ENCODE data around the gene MORN1.

The MORN1 gene

DNA sequence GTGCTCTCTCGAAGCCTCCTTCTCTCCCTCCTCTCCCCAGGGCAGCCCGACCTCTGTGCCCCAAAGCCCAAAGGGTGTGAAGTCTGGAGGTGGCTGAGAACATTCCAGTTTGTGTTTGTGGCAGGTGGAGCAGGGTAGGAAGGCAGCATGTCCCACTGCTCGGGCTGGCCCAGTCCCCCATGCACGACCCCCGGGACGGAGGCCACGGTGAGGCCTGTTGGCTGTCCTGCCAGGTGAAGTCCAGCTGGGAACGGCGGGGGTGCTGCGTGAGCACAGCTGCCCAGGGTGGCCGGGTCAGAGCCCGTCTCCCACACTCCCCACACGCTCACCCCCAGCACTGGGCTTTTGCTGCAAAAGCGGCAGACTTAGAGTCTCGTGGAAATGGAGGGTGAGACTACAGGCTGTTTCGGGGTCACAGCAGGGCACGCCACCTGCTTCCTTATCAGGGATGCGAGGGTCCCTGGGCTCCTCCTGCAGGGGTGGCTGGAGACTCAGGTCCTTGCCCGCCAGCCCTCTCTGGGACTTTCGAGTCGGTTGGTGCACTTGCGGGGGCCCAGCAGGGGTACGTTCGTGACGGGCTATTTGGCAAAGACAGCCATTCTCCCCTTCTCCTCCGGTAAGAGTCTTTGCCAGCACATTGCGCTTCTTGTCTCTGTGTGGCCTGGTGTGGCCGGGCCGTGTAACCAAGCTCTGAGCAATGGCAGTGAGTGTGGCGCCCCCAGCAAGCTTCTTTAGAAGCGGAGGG is 40.3 kb downstream of the MORN1 start:
- DNase-seq (ENCODE audit: low read depth in 2 of 2), result no peak

DNA sequence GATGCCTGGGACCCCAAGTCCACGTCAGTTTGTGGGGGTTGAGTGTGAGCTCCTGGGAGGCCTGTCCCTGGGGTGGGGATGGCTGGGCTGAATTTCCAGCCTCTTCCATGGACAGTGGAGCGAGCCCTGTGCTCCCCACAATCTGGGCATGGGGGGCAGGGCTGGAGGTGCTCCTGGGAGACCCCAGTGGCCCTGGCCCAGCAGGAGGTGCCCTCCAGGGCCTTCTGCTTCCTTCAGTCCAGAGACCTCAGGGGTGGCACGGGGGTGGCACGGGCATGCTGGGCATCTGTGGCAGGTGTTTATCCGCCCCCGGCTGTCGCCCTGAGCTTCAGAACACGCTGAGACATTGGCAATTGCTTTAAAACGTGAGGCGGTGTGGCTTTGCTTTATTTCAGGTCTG is 40.9 kb downstream of the MORN1 start:
- no peak for DNase-seq (ENCODE audit: low read depth in 2 of 2)

DNA sequence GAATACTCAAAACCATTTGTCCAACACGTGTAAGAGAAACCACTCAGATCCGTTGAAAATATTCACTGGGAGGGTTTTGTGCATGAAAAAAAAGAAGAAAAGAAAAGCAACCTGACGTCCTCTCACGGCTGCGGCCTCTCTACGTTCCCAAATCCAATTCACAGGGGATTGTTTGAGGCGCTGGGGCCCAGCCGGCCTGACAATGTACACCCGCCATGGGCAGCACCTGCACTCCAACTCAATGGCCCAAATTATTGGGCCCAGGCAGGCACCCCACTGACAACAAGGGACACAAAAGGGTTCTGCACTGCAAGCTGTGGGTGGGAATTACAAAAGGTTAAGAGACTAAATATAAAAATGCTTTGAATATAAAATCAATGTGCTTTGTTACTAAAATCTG is 41.5 kb downstream of the MORN1 start:
- no peak for DNase-seq (ENCODE audit: low read depth in 2 of 2)

DNA sequence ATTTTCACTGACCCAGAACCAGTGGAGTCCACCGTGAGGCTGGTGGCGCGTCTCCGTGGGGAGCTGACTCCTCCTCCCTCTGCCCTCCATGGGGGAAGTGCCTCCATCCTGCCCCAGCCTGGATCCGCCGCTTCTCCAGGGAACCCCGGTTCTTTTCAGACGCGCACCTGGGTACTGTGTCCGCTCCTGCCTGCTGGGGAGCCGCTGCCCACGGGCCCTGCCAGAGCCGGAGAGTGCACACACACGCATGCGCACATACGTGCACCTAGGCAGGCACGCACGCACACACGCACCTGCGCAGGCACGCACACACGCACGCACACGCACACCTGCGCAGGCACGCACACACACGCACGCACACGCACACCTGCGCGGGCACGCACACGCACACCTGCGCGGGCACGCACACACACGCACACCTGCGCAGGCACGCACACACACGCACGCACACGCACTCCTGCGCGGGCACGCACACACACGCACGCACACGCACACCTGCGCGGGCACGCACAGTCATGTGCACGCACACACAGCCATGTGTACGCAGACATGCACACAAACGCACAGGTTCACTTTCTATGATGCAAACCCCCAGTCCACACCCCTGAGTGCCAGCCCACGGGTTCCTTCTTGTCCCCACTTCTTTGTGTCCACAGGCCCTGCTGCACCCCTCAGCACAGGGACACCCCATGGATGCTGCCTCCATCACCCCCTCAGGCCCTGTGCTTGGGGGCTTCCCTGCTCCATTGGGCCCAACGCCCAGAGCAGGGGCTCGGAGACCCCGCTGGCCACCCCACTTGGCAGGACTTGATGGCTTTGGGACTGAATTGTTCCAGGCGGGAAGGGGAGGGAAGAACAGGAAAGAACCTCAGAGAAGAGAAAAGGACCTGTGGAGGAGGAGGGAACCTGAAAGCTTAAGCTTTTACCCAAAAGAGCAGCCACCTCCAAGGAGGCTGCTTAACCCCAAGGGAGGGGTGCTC is 42.7 kb downstream of the MORN1 start:
- DNase-seq (ENCODE audit: low read depth in 2 of 2), result no peak

DNA sequence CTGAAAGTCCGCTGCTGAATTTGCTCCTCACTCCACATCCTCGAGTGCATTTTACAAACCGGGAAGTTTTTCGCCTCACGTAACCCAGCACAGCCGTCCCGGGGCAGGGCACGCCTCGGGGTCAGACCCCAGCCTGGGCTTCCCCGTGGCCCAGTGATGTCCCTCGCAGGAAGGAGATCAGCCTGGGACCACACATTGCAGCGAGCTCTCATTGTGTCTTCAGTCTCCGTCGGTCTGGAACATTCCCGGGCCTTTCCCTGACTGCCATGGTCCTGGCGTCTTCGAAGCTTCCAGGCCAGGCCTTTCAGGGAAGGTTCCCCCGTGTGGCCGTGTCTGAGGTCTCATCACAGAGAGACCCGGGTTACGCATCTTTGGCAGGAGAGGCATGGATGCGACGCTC is 43.5 kb downstream of the MORN1 start:
- no peak for DNase-seq (ENCODE audit: low read depth in 2 of 2)

DNA sequence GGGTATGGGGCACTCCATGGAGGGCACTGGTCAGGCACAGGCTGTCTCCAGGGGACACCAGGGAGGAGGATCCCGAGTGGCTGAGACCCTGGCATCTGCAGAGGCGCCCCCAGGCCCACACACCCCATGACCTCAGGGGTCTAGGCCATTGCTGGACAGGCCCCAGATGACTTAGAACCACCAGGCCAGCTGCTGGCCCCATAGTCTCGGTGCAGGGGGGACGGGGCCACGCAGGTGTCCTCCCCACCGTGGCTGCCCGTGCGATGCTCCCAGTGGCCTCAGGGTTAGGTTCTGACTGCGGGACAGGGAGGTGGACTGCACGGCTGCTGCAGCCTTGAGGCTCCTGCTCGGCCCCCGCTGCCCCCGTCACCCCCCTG is 44.0 kb downstream of the MORN1 start:
- no peak for DNase-seq (ENCODE audit: low read depth in 2 of 2)

DNA sequence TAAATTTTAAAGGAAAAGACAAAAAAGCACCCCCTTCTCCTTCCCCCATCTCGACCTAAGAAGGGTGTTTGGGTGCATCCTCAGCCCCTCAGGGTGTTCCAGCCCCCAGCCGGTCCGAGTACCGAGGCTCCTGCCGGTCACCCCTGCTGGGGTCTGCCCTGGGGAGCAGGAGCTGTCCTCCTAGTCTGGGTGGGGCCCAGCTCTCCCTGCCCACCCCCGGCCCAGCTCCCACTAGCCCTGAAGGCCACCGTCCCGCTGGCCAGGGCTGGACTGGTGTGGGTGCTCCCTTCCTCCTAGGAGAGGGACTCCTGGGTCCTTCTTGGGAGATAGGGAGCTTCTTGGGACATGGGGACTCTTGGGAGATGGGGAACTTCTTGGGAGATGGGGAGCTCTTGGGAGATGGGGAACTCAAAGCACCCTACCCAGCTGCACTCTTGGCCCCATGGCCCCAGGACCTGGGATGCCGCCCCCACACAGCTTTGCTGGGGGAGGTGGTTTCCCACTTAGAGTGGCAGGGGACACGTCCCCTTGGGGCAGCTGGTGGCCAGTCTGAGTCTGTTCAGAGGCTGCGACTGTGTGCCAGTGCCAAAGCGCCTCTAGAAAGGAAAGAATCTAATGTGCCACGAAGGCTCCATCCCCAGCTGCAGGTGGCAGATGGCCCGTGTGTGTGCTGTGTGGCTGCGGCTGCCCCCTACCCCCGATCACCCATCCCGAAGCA is 44.5 kb downstream of the MORN1 start:
- DNase-seq (ENCODE audit: low read depth in 2 of 2), result no peak

DNA sequence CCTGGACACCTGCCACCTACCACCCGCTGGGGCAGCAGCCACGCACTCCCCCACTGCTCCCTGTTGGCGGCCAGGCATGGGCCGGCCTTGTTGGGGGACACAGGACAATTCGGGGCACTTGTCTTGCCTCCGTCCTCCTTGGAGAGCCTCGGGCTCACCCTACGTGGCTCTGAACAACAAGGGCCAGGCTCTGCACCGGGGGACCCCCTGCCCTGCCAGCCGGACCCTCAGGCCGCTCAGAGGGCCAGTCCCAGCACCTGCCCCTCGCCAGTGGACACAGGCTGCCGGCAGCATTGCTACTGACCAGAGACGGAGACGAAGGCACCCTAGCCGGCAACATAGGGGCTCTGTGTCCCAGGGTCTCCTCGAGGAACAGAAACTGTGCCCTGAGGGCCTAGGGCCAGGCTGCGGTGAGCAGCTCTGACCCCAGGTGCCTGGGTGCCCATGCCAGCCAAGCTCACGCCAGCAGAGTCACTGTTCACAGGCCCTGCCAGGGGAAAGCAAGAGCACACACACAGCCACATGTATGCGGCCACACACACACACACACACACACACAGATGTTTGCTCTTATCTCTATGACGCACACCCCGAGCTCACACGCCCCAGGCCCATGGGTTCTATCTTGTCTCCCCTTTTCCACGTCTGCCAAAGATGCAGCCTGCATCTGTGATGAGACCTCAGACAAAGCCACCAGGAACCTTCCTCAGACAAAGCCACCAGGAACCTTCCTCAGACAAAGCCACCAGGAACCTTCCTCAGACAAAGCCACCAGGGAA is 45.9 kb downstream of the MORN1 start:
- no peak for DNase-seq (ENCODE audit: low read depth in 2 of 2)

DNA sequence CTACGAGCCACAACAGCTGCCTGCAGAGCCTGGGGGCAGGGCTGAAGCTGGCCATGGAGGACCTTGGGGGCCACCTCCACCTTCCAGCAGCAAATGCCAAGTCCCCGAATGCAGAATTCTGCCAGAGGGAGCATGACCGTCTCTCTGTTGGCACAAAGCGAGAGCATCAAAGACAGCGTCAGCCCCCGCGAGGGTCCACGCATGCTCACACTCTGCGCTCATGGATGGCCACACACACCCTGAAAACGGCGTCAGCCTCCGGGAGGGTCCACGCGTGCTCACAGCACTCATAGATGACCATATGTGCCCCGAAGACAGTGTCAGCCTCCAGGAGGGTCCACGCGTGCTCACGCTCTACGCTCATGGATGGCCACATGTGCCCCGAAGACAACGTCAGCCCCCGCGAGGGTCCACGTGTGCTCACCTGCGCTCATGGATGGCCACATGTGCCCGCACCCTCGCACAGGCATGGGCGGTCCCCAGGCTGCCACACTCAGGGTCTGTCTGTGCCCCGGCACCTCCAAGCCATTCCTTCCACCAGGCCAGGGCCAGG is 46.5 kb downstream of the MORN1 start:
- no peak for DNase-seq (ENCODE audit: low read depth in 2 of 2)

DNA sequence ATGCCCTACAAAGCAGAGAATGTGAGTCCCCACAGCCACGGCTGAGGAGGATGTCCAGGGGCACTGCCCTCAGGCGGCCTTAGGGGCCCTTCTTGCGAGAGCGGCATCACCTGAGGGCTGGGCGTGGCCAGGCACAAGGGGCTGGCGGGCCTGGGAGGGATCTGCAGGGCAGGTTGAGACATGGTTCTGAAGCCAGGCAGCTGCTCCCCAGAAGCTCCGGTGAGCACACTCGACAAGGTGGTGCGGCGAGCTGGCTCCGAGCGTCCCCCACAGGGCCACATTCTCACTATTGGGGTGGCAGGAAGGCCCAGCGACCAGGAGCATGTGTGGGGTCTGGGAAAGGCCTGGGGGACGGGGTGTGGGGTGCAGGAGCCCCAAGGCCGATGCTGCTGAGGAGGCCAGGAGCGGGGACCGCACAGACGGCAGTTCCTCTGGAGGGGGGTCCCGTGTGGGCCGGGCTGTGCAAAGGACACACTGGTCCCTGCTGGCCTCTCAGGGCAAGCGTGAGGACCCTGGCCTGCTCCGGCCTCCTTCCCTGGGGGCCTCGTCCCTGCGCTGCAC is 47.2 kb downstream of the MORN1 start:
- DNase-seq (ENCODE audit: low read depth in 2 of 2), result no peak

DNA sequence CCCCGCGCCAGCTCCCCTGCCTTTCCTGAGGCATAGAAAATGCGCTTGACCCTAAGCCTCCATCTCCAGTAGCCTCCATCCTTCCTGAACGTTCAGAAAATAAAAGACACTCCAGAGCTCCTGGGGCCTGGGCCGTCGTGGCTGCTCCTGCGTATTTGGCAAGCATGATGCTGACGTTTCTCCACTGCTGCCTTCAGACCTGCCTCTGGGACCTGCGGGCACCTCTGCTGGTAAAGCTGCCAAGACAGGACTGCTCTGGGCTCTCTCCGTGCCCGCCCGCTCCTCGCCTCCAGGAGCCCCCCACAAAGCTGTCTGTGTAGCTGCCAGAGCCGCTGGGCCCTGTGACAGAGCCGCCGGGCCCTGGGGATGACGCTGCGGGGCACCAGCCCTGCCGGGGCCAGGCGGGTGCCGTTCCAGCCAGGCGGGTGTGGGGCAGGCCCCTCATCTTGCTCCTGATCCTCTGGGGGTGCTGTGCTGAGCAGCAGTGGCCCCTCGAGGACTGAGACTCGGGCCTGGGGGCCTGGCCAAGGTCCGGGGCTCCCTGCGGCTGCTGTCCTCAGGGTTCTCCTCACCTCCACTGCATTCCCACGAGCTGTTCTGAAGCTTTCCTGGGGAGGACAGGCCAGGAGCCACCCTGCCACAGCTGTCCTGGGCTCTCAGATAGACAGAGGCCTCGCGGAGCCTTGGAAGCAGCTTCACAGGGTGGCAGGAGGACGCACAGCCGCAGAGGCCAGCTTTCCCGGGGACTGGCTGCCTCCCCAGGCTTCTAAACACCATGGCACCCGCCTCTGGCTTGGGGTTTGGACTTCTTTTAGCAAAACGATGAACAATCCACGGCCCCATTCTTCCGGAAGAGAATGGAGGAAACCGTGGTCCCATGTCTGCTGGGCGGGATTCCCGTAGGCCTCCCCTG is 48.1 kb downstream of the MORN1 start:
- DNase-seq (ENCODE audit: low read depth in 2 of 2), result no peak

DNA sequence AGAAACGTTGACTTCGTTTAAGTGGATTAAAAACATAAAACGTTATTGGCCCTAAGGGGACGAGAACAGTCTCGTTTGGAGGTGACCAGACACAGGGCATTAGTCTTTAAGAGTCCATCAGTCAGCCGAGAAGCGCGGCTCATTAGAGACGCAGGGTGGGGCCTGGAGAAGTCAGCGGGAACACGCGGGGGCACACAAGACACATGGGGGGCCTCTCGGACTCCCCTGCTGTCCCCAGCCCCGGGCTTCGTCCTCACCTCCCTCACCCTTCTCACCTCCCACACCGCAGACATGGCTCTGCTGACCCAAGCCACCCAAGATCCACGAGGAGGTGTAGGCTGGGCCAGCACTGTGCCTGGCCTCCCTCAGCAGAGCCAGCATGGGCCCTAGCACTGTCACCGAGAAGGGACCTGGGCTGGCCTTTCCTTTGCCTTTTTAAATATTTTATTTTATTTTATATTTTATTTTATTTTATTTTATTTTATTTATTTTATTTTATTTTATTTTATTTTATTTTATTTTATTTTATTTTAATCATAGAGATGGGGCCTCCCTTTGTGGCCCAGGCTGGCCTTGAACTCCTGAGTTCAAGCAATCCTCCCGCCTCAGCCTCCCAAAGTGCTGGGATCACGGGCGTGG is 48.9 kb downstream of the MORN1 start:
- DNase-seq (ENCODE audit: low read depth in 2 of 2), result no peak

DNA sequence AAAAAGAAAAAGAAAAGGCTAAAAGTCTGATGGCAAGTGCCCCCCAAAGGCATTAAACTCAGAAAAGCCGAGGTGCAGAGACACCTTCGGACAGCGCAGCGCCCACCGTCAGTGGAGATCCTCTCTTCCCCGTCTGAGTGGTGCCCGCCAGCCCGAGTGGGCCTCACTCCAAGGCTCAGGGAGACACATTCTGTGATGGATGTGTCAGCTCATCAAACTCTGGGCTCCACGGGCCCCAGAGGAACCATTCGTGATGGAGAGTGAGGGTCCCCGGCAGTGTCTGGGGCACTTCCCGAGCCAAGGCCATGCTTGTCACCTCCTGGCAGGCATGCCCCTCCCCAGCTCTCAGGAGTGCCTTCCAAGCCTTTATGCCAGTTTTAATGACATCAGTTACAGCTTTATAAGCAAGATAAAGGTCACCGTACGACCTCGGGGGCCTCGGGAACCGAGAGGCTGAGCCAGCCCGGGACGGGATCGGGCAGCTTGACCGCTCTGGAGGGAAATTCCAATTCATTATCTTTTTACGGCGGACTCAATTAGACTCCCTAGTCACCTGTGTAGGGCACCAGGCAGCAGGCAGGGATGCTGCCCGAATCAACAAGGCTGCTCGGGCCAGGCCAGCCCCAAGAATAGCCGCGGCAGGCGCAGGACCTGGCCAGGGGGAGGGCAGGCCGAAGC is 49.5 kb downstream of the MORN1 start:
- DNase-seq (ENCODE audit: low read depth in 2 of 2), result no peak

DNA sequence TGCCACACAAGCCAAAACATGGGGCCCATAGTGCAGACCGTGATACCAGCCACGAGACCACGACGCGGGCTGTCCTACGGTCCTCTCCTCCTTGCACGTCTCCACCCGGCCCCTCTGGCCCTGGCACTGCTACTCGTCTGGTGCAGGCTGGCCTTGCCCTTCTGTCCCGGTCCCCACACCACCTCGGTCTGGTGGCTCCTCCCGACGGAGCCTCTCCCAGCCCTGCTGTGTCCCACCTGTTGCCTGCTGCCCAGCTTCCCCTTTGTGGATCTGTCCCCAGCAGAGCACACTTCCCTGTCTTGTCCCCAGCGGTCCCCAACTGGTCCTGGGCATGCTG is 50.5 kb downstream of the MORN1 start:
- DNase-seq (ENCODE audit: low read depth in 2 of 2), result no peak

DNA sequence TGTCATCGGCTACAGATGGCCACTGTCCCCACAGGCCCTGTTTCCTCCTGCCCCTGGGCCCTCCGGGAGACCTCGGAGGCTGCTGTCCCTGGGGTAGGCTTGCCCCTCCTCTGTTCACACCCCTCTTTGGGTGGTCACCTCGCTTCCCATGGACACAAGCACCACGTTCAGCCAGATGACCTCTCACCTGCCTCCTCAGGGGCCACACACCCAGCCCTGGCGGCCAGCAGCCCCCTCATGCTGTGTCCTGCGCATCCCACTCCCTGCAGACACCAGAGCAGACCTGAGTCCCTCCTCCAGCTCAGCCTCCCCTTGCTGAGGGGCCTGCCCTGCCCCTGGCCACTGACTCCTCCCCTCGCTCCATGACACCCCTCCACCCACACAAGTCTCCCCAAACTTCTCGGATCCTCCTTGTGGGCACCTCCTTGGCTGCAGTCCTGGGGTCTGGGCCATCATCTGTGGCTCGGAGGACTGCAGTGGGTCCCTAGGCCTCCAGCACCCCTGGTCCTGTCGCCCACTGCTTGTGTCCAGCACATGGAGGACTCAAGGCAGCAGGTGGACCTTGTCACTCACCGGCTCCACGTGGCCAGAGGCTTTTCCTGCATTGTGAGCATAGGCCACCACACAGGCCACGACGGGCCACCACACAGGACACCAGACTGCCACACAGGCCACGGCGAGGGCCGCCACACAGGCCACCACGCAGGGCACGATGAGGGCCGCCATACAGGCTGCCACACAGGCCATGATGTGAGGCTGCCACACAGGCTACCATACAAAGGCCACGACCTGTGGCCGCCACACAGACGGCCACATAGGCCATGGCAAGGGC is 51.1 kb downstream of the MORN1 start:
- no peak for DNase-seq (ENCODE audit: low read depth in 2 of 2)

DNA sequence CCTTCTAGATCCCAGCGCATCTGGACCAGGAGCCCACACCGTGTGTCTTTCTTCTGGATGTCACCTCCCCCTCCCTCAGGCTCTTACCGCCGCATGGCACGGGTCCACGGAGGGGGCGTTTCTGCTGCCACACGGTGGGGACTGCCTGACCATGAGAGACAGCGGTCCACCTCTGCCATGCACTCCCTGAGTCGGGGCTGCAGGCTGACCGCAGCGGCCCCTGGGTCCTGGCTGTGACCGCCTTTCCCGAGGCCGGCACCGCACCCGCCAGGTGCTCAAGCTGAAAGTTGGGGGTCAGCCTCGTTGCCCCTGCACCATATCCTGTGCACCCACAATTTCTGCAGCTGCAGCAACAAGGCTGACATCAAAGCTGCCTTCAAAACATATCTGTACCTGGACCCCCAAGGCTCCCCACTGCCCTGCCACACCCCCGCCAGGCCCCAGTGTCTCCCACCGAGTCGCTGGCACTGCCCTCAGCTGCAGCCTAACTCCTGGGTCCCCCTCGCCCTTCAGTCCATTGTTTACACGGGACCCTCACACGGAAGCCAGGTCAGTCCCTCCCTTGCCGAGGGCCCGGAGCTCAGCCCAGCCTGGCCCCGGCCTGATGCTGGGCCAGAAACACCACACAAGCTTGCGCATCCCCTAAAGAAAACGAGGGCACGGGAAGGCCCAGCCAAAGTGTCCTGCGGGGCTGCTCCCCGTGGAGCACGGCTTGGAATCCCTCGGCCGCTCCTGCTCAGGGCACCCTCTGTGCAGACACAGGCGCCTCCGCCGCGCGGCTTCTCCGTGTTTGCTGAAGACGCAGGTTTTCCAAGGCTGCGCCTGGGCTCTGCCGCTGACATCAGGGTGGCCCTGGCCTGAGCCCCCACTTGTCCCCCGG is 51.9 kb downstream of the MORN1 start:
- no peak for DNase-seq (ENCODE audit: low read depth in 2 of 2)

DNA sequence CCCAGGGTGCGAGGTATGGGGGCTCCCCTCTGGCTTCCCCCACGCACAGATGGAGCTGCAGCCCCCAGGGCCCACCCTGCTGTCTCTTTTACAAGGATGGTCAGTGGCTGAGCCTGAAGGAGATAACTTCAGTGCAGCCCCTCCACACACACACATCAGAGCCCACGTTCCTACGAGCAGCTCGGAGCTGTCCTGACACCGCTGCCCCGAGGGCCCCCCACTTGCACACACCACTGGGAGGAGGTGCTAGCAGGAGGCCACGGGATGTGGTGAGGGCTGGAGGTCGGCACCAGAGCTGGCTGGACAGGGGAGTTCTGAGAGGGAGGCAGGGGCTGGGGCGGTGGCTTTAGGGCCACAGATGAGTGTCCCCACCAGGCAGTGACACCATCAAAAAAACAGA is 53.9 kb downstream of the MORN1 start:
- DNase-seq (ENCODE audit: low read depth in 2 of 2), result no peak
